HUES64 (cell line): ENCODE results near the gene PHTF2.
"Not testable (repeated sequence)": the region's sequence is repeated elsewhere in the genome, so short reads cannot be mapped to it uniquely, and the experiment has no call there.

Experiments
- H3K27ac ChIP-seq: 2 replicates; pipeline ENCODE4 v1.7.0; 2013; ENCODE audit warnings: low read depth, low read length, inconsistent platforms
- H3K27me3 ChIP-seq: 2 replicates; pipeline ENCODE4 v1.6.1; 2013; ENCODE audit warnings: mild to moderate bottlenecking, low read length; ENCODE audit not compliant: insufficient read depth
- H3K36me3 ChIP-seq: 2 replicates; pipeline ENCODE4 v1.6.1; 2013; ENCODE audit warnings: mild to moderate bottlenecking, low read length; ENCODE audit not compliant: insufficient read depth
- H3K4me1 ChIP-seq: 2 replicates; pipeline ENCODE4 v1.6.1; 2013; ENCODE audit warnings: mild to moderate bottlenecking, low read length, moderate library complexity; ENCODE audit not compliant: insufficient read depth
- H3K4me3 ChIP-seq: 2 replicates; pipeline ENCODE4 v1.5.1; 2013; ENCODE audit warnings: mild to moderate bottlenecking, low read length, moderate library complexity
- H3K9ac ChIP-seq: 2 replicates; pipeline ENCODE4 v1.6.1; 2013; ENCODE audit warnings: mild to moderate bottlenecking, low read depth, low read length
- H3K9me3 ChIP-seq: 2 replicates; pipeline ENCODE4 v1.6.1; 2013; ENCODE audit warnings: low read depth, low read length; ENCODE audit not compliant: insufficient read depth
- WGBS: fragments of 150-250, 120-280 bp; methylation state at CpG from one replicate; pipeline ENCODE4 v1.1.7; 2013; ENCODE audit warnings: missing lambda C conversion rate; 5-methylcytosine and 5-hydroxymethylcytosine counted together

PHTF2 gene

GRCh38 chr7:77979219-77979618, 180.6 kb downstream of the PHTF2 start:
- no peak overlapping the region for H3K4me3 ChIP-seq
- no peak overlapping the region for H3K9ac ChIP-seq
- WGBS: 80% methylated on average over 5 of the region's 5 CpGs
- H3K27me3 ChIP-seq: no peaks in the 10 kb centered on the region
- H3K9me3 ChIP-seq: no peaks in the 10 kb centered on the region
- no peaks in the 10 kb centered on the region for H3K4me1 ChIP-seq
- no peak overlapping the region for H3K27ac ChIP-seq
- H3K36me3 ChIP-seq: no peaks in the 10 kb centered on the region

- H3K9me3 ChIP-seq: no peaks in the 10 kb centered on the region
- H3K4me1 ChIP-seq: no peaks in the 10 kb centered on the region
- H3K9ac ChIP-seq: no peak overlapping the region
- 92% methylated on average over 3 of the region's 3 CpGs for whole genome bisulfite sequencing
- no peak overlapping the region for H3K27ac ChIP-seq
- no peak overlapping the region for H3K4me3 ChIP-seq
- H3K36me3 ChIP-seq: no peaks in the 10 kb centered on the region
- no peaks in the 10 kb centered on the region for H3K27me3 ChIP-seq
Measured at GRCh38 chr7:77980087-77980713, 181.6 kb downstream of the PHTF2 start.

GRCh38 chr7:77982926-77983550, 184.5 kb downstream of the PHTF2 start:
- Histone ChIP-seq H3K4me1 (no peaks in the 10 kb centered on the region), H3K27me3 (no peaks in the 10 kb centered on the region), H3K9ac (no peak overlapping the region), H3K4me3 (no peak overlapping the region), H3K9me3 (no peaks in the 10 kb centered on the region), H3K36me3 (no peaks in the 10 kb centered on the region), H3K27ac (no peak overlapping the region)
- WGBS: 97% methylated on average over 5 of the region's 5 CpGs

GRCh38 chr7:77983973-77984372, 185.4 kb downstream of the PHTF2 start:
- no peak overlapping the region for H3K27ac ChIP-seq
- no peaks in the 10 kb centered on the region for H3K36me3 ChIP-seq
- H3K4me3 ChIP-seq: no peak overlapping the region
- no peaks in the 10 kb centered on the region for H3K4me1 ChIP-seq
- H3K9ac ChIP-seq: no peak overlapping the region
- WGBS: 92% methylated on average over 4 of the region's 4 CpGs
- H3K9me3 ChIP-seq: no peaks in the 10 kb centered on the region
- no peaks in the 10 kb centered on the region for H3K27me3 ChIP-seq

- H3K27me3 ChIP-seq: no peaks in the 10 kb centered on the region
- H3K9ac ChIP-seq: no peak overlapping the region
- no peaks in the 10 kb centered on the region for H3K36me3 ChIP-seq
- 93% methylated on average over 12 of the region's 12 CpGs for WGBS
- no peak overlapping the region for H3K4me3 ChIP-seq
- no peak overlapping the region for H3K27ac ChIP-seq
- H3K4me1 ChIP-seq: peaks cover 5% of the 10 kb centered on the region
- no peaks in the 10 kb centered on the region for H3K9me3 ChIP-seq
Measured at GRCh38 chr7:77985232-77985973, 186.8 kb downstream of the PHTF2 start.

GRCh38 chr7:77985974-77986339, 187.4 kb downstream of the PHTF2 start:
- Histone ChIP-seq H3K27me3 (no peaks in the 10 kb centered on the region), H3K36me3 (no peaks in the 10 kb centered on the region), H3K4me3 (no peak overlapping the region), H3K9me3 (no peaks in the 10 kb centered on the region), H3K4me1 (peaks cover 6% of the 10 kb centered on the region), H3K27ac (no peak overlapping the region), H3K9ac (no peak overlapping the region)
- WGBS: 83% methylated on average over 3 of the region's 3 CpGs

- no peak overlapping the region; the same call in 1 of the 2 replicates for H3K27ac ChIP-seq
- no peaks in the 10 kb centered on the region for H3K27me3 ChIP-seq
- WGBS: 86% methylated on average over 6 of the region's 6 CpGs
Measured at GRCh38 chr7:77989981-77990566, 191.5 kb downstream of the PHTF2 start.

GRCh38 chr7:77991656-77992055, 193.1 kb downstream of the PHTF2 start:
- H3K27me3 ChIP-seq: no peaks in the 10 kb centered on the region
- H3K4me3 ChIP-seq: no peak overlapping the region
- H3K36me3 ChIP-seq: no peaks in the 10 kb centered on the region
- no peak overlapping the region for H3K9ac ChIP-seq
- H3K9me3 ChIP-seq: no peaks in the 10 kb centered on the region
- H3K4me1 ChIP-seq: peaks cover 6% of the 10 kb centered on the region
- no peak overlapping the region for H3K27ac ChIP-seq
- 92% methylated on average over 4 of the region's 4 CpGs for whole genome bisulfite sequencing

More at GRCh38 chr7:77989981-77990566, 191.5 kb downstream of the PHTF2 start:
- Histone ChIP-seq H3K36me3 (no peaks in the 10 kb centered on the region), H3K9me3 (no peaks in the 10 kb centered on the region), H3K4me3 (no peak overlapping the region), H3K4me1 (peaks cover 6% of the 10 kb centered on the region), H3K9ac (peak overlapping the region; percentile 24; the same call in 1 of the 2 replicates)

GRCh38 chr7:77993838-77994237, 195.3 kb downstream of the PHTF2 start:
- 94% methylated on average over 3 of the region's 3 CpGs for WGBS
- H3K9ac ChIP-seq: no peak overlapping the region

GRCh38 chr7:77995717-77996116, 197.1 kb downstream of the PHTF2 start:
- Histone ChIP-seq H3K4me1 (no peaks in the 10 kb centered on the region), H3K9me3 (no peaks in the 10 kb centered on the region), H3K9ac (no peak overlapping the region), H3K27ac (no peak overlapping the region), H3K4me3 (no peak overlapping the region), H3K36me3 (no peaks in the 10 kb centered on the region), H3K27me3 (no peaks in the 10 kb centered on the region)
- 64% methylated on average over 5 of the region's 6 CpGs for WGBS

More at GRCh38 chr7:77993838-77994237, 195.3 kb downstream of the PHTF2 start:
- no peaks in the 10 kb centered on the region for H3K9me3 ChIP-seq
- H3K27ac ChIP-seq: no peak overlapping the region
- H3K4me3 ChIP-seq: no peak overlapping the region
- no peaks in the 10 kb centered on the region for H3K36me3 ChIP-seq
- peaks cover 6% of the 10 kb centered on the region for H3K4me1 ChIP-seq
- no peaks in the 10 kb centered on the region for H3K27me3 ChIP-seq

- not testable (repeated sequence) for H3K9me3 ChIP-seq, H3K27ac ChIP-seq, H3K4me3 ChIP-seq, H3K4me1 ChIP-seq, H3K9ac ChIP-seq, H3K36me3 ChIP-seq, H3K27me3 ChIP-seq
- 61% methylated on average over 3 of the region's 3 CpGs for WGBS
Measured at GRCh38 chr7:77999168-77999567, 200.6 kb downstream of the PHTF2 start.
